Aorta (tissue), 5 donors: Measurements from ENCODE around the gene CD96. TPM values are rescaled to one million over a fixed set of nuclear protein-coding genes. Genes with fewer than 3 reads are reported as not detected.
"Not testable (repeated sequence)": the region's sequence is repeated elsewhere in the genome, so short reads cannot be mapped to it uniquely, and the experiment has no call there.

Source experiments
- ATAC-seq: fragments of 200-7000 bp; cut with Tn5 transposase; one replicate; pipeline ENCODE4 v1.9.1; 2022; ENCODE audit warnings: moderate library complexity; ENCODE audit not compliant: low FRiP score
- DNase-seq, 2 donors: peaks; one replicate each; pipeline ENCODE4 v3.0.0-alpha.2; 2020
- H3K27ac ChIP-seq, 2 donors: one replicate each; pipeline ENCODE4 v1.5.1; 2013; ENCODE audit warnings: low read length in 2 of 2, mild to moderate bottlenecking in 2 of 2, moderate library complexity in 2 of 2, control low read depth in 1 of 2, inconsistent platforms in 1 of 2, low read depth in 1 of 2
- H3K27me3 ChIP-seq, 2 donors: one replicate each; pipeline ENCODE4 v1.6.1; 2013; ENCODE audit warnings: control low read depth in 1 of 2, low read length in 1 of 2, mild to moderate bottlenecking in 1 of 2, moderate library complexity in 1 of 2; ENCODE audit not compliant: insufficient read depth in 2 of 2, control insufficient read depth in 1 of 2
- H3K36me3 ChIP-seq, 2 donors: one replicate each; pipeline ENCODE4 v1.6.1; 2013; ENCODE audit warnings: control low read depth in 1 of 2, low read length in 1 of 2, mild to moderate bottlenecking in 1 of 2; ENCODE audit not compliant: insufficient read depth in 2 of 2, control insufficient read depth in 1 of 2
- H3K4me1 ChIP-seq, 2 donors: one replicate each; pipeline ENCODE4 v1.6.1; 2013; ENCODE audit warnings: low read length in 2 of 2, control low read depth in 1 of 2, mild to moderate bottlenecking in 1 of 2, moderate library complexity in 1 of 2; ENCODE audit not compliant: insufficient read depth in 2 of 2, control insufficient read depth in 1 of 2
- H3K4me3 ChIP-seq, 2 donors: one replicate each; pipeline ENCODE4 v1.5.1; 2013; ENCODE audit warnings: low read length in 2 of 2, control low read depth in 1 of 2, mild to moderate bottlenecking in 1 of 2
- H3K9me3 ChIP-seq: one replicate; pipeline ENCODE4 v1.6.1; 2013; ENCODE audit warnings: mild to moderate bottlenecking, low read length; ENCODE audit not compliant: control insufficient read depth
- WGBS, 2 donors: extraction: QIAGEN DNeasy Blood & Tissue Kit; methylation state at CpG; one replicate each; pipeline ENCODE4 v1.1.7; 2013; 5-methylcytosine and 5-hydroxymethylcytosine counted together
- intact Hi-C, 2 donors: fragments of 100-400 bp; cut with DNase I; formaldehyde crosslinking; loops; one replicate each; pipeline versions ENCODE4 v1.14.2 to v1.15.0; 2022
- polyA plus RNA-seq, 2 donors: library from polyadenylated mRNA; stranded (reverse); fragments of 200-250 nt; gene quantifications; one replicate each; pipeline ENCODE4 v1.2.3, GENCODE V29; 2013
- total RNA-seq, 2 donors: library from RNA; stranded (reverse); fragmentation: NEBNext Ultra II Directional; extraction: Animal tissue kit (Norgen Biotek cat#: 25700); gene quantifications; one replicate each; pipeline ENCODE4 v1.2.1, GENCODE V29; 2021
- donor health status: healthy with polysubstance abuse.
- donor health status: Bipolar disorder and iron deficiency.
- donor health status: DM: no; HTN: no; CAD: no.
- donor health status: DM: no; HTN: no; CAD: no.
- donor health status: DM: yes; HTN: yes; CAD: no.

The CD96 gene
- total and polyA plus RNA-seq, 4 donors, result 0.10 to 4.8 (median 1.7) TPM

GRCh38 chr3:111542611-111543300 lies 759 bp downstream of the CD96 start:
- Histone ChIP-seq H3K27me3 (peaks cover 0 to 2% of the 10 kb centered on the region in 2 donors), H3K4me1 (no peaks in the 10 kb centered on the region), H3K27ac (no peak overlapping the region), H3K36me3 (no peaks in the 10 kb centered on the region), H3K4me3 (no peak overlapping the region), H3K9me3 (no peaks in the 10 kb centered on the region)
- ATAC-seq (no peak), DNase-seq (no peak)
- 92 to 93% methylated on average over 4 of the region's 4 CpGs for WGBS, 2 donors
- intact Hi-C loops, result no loop called here

GRCh38 chr3:111545349-111545748 lies 3.4 kb downstream of the CD96 start:
- intact Hi-C loops, result no loop called here
- Histone ChIP-seq H3K9me3 (no peaks in the 10 kb centered on the region), H3K4me3 (no peak overlapping the region), H3K27me3 (peaks cover 0 to 2% of the 10 kb centered on the region in 2 donors), H3K4me1 (no peaks in the 10 kb centered on the region), H3K36me3 (no peaks in the 10 kb centered on the region), H3K27ac (no peak overlapping the region)
- 69 to 77% methylated on average over 2 of the region's 2 CpGs for WGBS, 2 donors
- ATAC-seq (no peak), DNase-seq (no peak)

- 85 to 87% methylated on average over 4 of the region's 4 CpGs for WGBS, 2 donors
- H3K27ac ChIP-seq, result no peak overlapping the region
- H3K27me3 ChIP-seq, result peaks cover 0 to 2% of the 10 kb centered on the region in 2 donors
- no peaks in the 10 kb centered on the region for H3K4me1 ChIP-seq
- no peaks in the 10 kb centered on the region for H3K9me3 ChIP-seq
- no peaks in the 10 kb centered on the region for H3K36me3 ChIP-seq
- no peak overlapping the region for H3K4me3 ChIP-seq
- DNase-seq, result no peak
- intact Hi-C loops, result no loop called here
- no peak for ATAC-seq
Observed at GRCh38 chr3:111547631-111548030, 5.6 kb downstream of the CD96 start.

- 91 to 93% methylated on average over 1 of the region's 1 CpG for WGBS, 2 donors
- Histone ChIP-seq H3K9me3 (no peaks in the 10 kb centered on the region), H3K27ac (no peak overlapping the region), H3K36me3 (no peaks in the 10 kb centered on the region), H3K4me3 (no peak overlapping the region), H3K27me3 (peaks cover 0 to 2% of the 10 kb centered on the region in 2 donors), H3K4me1 (no peaks in the 10 kb centered on the region)
- DNase-seq (no peak), ATAC-seq (no peak)
- intact Hi-C loops, result no loop called here
Observed at GRCh38 chr3:111548092-111548491, 6.1 kb downstream of the CD96 start.

- DNase-seq (no peak), ATAC-seq (no peak)
- intact Hi-C loops, result no loop called here
Observed at GRCh38 chr3:111548756-111549155, 6.8 kb downstream of the CD96 start.

GRCh38 chr3:111561902-111562301 lies 19.9 kb downstream of the CD96 start:
- DNase-seq, H3K36me3 ChIP-seq, H3K9me3 ChIP-seq, H3K27me3 ChIP-seq, H3K4me3 ChIP-seq, ATAC-seq, H3K4me1 ChIP-seq, intact Hi-C loops, H3K27ac ChIP-seq: not testable (repeated sequence)
- WGBS, 2 donors, result 92 to 96% methylated on average over 15 to 17 of the region's 25 CpGs

More at GRCh38 chr3:111548756-111549155, 6.8 kb downstream of the CD96 start:
- no peak overlapping the region for H3K4me3 ChIP-seq
- no peaks in the 10 kb centered on the region for H3K4me1 ChIP-seq
- no peaks in the 10 kb centered on the region for H3K36me3 ChIP-seq
- H3K27me3 ChIP-seq, result peaks cover 0 to 2% of the 10 kb centered on the region in 2 donors
- no peak overlapping the region for H3K27ac ChIP-seq
- H3K9me3 ChIP-seq, result no peaks in the 10 kb centered on the region

DNA sequence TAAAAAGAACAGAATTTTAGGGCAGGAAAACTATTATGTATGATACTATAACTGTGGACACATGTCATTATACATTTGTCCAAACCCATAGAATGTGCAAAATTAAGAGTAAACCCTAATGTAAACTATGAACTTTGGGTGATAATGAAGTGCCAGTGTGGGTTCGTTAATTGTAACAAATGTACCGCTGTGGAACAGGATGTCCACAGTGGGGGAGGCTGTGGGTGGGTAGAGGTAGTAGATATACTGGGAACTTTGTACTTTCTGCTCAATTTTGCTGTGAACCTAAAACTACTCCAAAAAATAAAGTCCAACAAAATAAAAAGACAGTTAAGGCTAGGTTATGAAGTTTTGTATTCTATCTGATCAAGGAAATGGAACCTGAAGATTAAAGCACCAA lies 24.8 kb downstream of the CD96 start:
- DNase-seq, result no peak
- intact Hi-C loops, result no loop called here
- no peaks in the 10 kb centered on the region for H3K27me3 ChIP-seq
- no peaks in the 10 kb centered on the region for H3K9me3 ChIP-seq
- WGBS, 2 donors, result 80 to 84% methylated on average over 2 of the region's 2 CpGs
- no peaks in the 10 kb centered on the region for H3K36me3 ChIP-seq
- peaks cover 0 to 1% of the 10 kb centered on the region in 2 donors for H3K4me1 ChIP-seq
- H3K27ac ChIP-seq, result no peak overlapping the region
- no peak for ATAC-seq
- H3K4me3 ChIP-seq, result no peak overlapping the region

GRCh38 chr3:111568355-111568754 lies 26.4 kb downstream of the CD96 start:
- WGBS, 2 donors, result 81 to 88% methylated on average over 2 of the region's 2 CpGs

DNA sequence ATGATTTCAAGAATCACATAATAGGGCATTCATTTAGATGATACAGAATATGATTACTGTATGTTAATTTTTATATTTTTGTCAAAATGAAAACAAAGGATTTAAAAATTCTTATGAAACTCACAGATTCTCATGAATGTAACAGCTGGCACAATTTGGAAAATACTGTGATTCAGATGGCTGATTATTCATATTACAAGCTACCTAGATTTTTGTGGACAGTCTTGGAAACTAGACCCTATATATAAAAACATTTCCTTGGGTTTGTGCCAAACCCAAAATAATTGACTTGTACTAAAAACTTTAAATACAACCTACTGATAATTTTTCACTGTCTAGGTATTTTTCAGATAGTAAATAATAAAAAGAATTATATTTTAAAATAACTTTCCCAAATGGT lies 26.9 kb downstream of the CD96 start:
- H3K4me3 ChIP-seq, result no peak overlapping the region
- DNase-seq (no peak), ATAC-seq (no peak)
- intact Hi-C loops, result no loop called here
- no peak overlapping the region for H3K27ac ChIP-seq
- no peaks in the 10 kb centered on the region for H3K27me3 ChIP-seq
- no peaks in the 10 kb centered on the region for H3K9me3 ChIP-seq
- H3K36me3 ChIP-seq, result no peaks in the 10 kb centered on the region
- no peaks in the 10 kb centered on the region for H3K4me1 ChIP-seq

More at GRCh38 chr3:111568355-111568754, 26.4 kb downstream of the CD96 start:
- Histone ChIP-seq H3K4me3 (no peak overlapping the region), H3K27ac (no peak overlapping the region), H3K36me3 (no peaks in the 10 kb centered on the region), H3K27me3 (no peaks in the 10 kb centered on the region), H3K9me3 (no peaks in the 10 kb centered on the region), H3K4me1 (no peaks in the 10 kb centered on the region)
- DNase-seq (no peak), ATAC-seq (no peak)
- intact Hi-C loops, result no loop called here
